Stimulated activated CD8-positive, alpha-beta memory T cell treated with anti-CD3 and anti-CD28 coated beads, Interleukin-15, amount 100 ng/mL, for 4 hours (primary cell): Measurements from ENCODE around the gene PSD.

ENCODE experiments used
- DNase-seq, 2 donors: peaks; one replicate each; pipeline ENCODE4 v3.0.0-alpha.2; 2020; ENCODE audit warnings: low read depth in 2 of 2

Gene PSD

GRCh38 chr10:102420181-102420713, 1.7 kb upstream of the PSD start:
- no peak for DNase-seq

GRCh38 chr10:102419269-102420180, 940 bp upstream of the PSD start:
- DNase-seq = no peak

GRCh38 chr10:102416695-102417094, 1.9 kb downstream of the PSD start:
- no peak for DNase-seq

- DNase-seq = no peak
These were observed 2.3 kb downstream of the PSD start for GRCh38 chr10:102416283-102416682.

- DNase-seq = no peak
These were observed 3.8 kb downstream of the PSD start for GRCh38 chr10:102414749-102415148.

- no peak for DNase-seq
These were observed 4.6 kb downstream of the PSD start for GRCh38 chr10:102413806-102414561.

GRCh38 chr10:102413053-102413705, 5.4 kb downstream of the PSD start:
- DNase-seq = no peak

- no peak for DNase-seq
These were observed 6.3 kb downstream of the PSD start for GRCh38 chr10:102412293-102412692.

GRCh38 chr10:102411341-102412255, 7.0 kb downstream of the PSD start:
- DNase-seq = no peak

GRCh38 chr10:102410429-102411073, 8.0 kb downstream of the PSD start:
- no peak for DNase-seq

GRCh38 chr10:102409604-102410428, 8.8 kb downstream of the PSD start:
- no peak for DNase-seq

- DNase-seq = peak; percentile 64 to 72
These were observed 9.6 kb downstream of the PSD start for GRCh38 chr10:102408728-102409603.

- no peak for DNase-seq
These were observed 10.4 kb downstream of the PSD start for GRCh38 chr10:102408131-102408727.

GRCh38 chr10:102407425-102408130, 11.0 kb downstream of the PSD start:
- no peak for DNase-seq

- no peak for DNase-seq
These were observed 11.8 kb downstream of the PSD start for GRCh38 chr10:102406815-102407214.

GRCh38 chr10:102405632-102406031, 13.0 kb downstream of the PSD start:
- DNase-seq = no peak

- no peak for DNase-seq
These were observed 13.4 kb downstream of the PSD start for GRCh38 chr10:102405108-102405571.
